GM12892 (cell line): ENCODE results near the gene INO80E.

Source experiments
- POLR2A ChIP-seq: IDR thresholded peaks from 2 replicates; pipeline ENCODE4 v1.6.1; 2011; ENCODE audit warnings: low read depth, low read length, control low read depth
- TAF1 ChIP-seq: IDR thresholded peaks from 2 replicates; pipeline ENCODE4 v1.6.1; 2011; ENCODE audit warnings: low read depth, mild to moderate bottlenecking, control low read depth, low read length, borderline replicate concordance

DNA sequence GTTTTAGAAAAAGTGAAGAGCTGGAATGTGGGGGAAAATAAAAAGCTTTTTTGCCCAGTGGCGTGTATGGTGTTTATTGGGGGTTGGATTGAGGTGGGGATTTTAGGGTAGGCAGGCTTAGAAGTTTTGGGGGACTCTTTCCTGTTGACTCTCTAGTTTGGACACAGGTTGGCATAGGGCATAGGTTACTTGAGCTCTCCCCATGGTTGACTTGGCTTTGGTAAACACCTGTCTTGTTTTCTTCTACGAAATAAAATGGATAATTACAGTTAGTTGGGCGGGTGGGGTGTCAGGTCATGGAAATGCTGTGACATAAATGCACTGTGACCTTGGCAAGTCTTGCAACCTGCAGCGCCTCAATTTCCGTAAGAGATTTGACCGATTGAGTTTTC is 23.1 kb upstream of the INO80E start:
- no peak for TF ChIP-seq POLR2A
- no peak for TF ChIP-seq TAF1
